HEK293 (cell line): ENCODE measurements around the gene GORAB.
A peak's percentile ranks its signal among the peaks of the same experiment; 100 is the strongest.

ENCODE experiments used
- FEZF1 ChIP-seq: fragments of 450-650 bp; formaldehyde crosslinking; IDR thresholded peaks from 2 replicates; pipeline ENCODE4 v1.5.1; 2016; ENCODE audit warnings: missing biosample characterization, missing genetic modification characterization
- GLIS2 ChIP-seq: fragments of 450-650 bp; formaldehyde crosslinking; IDR thresholded peaks from 2 replicates; pipeline ENCODE4 v1.5.1; 2016; ENCODE audit warnings: missing biosample characterization, missing genetic modification characterization
- KLF16 ChIP-seq: fragments of 450-650 bp; formaldehyde crosslinking; IDR thresholded peaks from 2 replicates; pipeline ENCODE4 v1.5.1; 2017; ENCODE audit warnings: missing biosample characterization, missing genetic modification characterization
- SALL2 ChIP-seq: fragments of 450-650 bp; formaldehyde crosslinking; IDR thresholded peaks from 2 replicates; pipeline ENCODE4 v1.5.0; 2017; ENCODE audit warnings: missing biosample characterization, mild to moderate bottlenecking, missing genetic modification characterization, borderline replicate concordance
- SP7 ChIP-seq: fragments of 450-650 bp; formaldehyde crosslinking; IDR thresholded peaks from 2 replicates; pipeline ENCODE4 v1.5.1; 2016; ENCODE audit warnings: missing biosample characterization, missing genetic modification characterization
- WT1 ChIP-seq: fragments of 450-650 bp; formaldehyde crosslinking; IDR thresholded peaks from 2 replicates; pipeline ENCODE4 v1.5.1; 2016; ENCODE audit warnings: missing biosample characterization, missing genetic modification characterization
- ZBTB1 ChIP-seq: fragments of 450-650 bp; formaldehyde crosslinking; IDR thresholded peaks from 2 replicates; pipeline ENCODE4 v1.5.1; 2016; ENCODE audit warnings: missing biosample characterization, missing genetic modification characterization
- ZBTB17 ChIP-seq: fragments of 450-650 bp; formaldehyde crosslinking; IDR thresholded peaks from 2 replicates; pipeline ENCODE4 v1.5.1; 2016; ENCODE audit warnings: missing biosample characterization, missing genetic modification characterization
- ZFP37 ChIP-seq: fragments of 450-650 bp; formaldehyde crosslinking; IDR thresholded peaks from 2 replicates; pipeline ENCODE4 v1.5.1; 2016; ENCODE audit warnings: missing biosample characterization, missing genetic modification characterization
- ZFP69B ChIP-seq: fragments of 450-650 bp; formaldehyde crosslinking; IDR thresholded peaks from 2 replicates; pipeline ENCODE4 v1.5.1; 2016; ENCODE audit warnings: missing biosample characterization, missing genetic modification characterization
- ZNF202 ChIP-seq: fragments of 450-650 bp; formaldehyde crosslinking; IDR thresholded peaks from 2 replicates; pipeline ENCODE4 v1.5.1; 2016; ENCODE audit warnings: missing biosample characterization, missing genetic modification characterization, borderline replicate concordance
- ZNF239 ChIP-seq: fragments of 450-650 bp; formaldehyde crosslinking; IDR thresholded peaks from 2 replicates; pipeline ENCODE4 v1.5.1; 2016; ENCODE audit warnings: missing biosample characterization, missing genetic modification characterization
- ZNF266 ChIP-seq: fragments of 450-650 bp; formaldehyde crosslinking; IDR thresholded peaks from 2 replicates; pipeline ENCODE4 v1.5.1; 2016; ENCODE audit warnings: missing biosample characterization, missing genetic modification characterization, low read depth
- ZNF280C ChIP-seq: fragments of 450-650 bp; formaldehyde crosslinking; IDR thresholded peaks from 2 replicates; pipeline ENCODE4 v1.5.1; 2016; ENCODE audit warnings: missing biosample characterization, missing genetic modification characterization
- ZNF324 ChIP-seq: fragments of 450-650 bp; formaldehyde crosslinking; IDR thresholded peaks from 2 replicates; pipeline ENCODE4 v1.5.1; 2016; ENCODE audit warnings: missing biosample characterization, missing genetic modification characterization
- ZNF335 ChIP-seq: fragments of 450-650 bp; formaldehyde crosslinking; conservative IDR thresholded peaks from 2 replicates; pipeline ENCODE4 v1.5.1; 2016; ENCODE audit warnings: missing biosample characterization, missing genetic modification characterization
- ZNF501 ChIP-seq: fragments of 450-650 bp; formaldehyde crosslinking; IDR thresholded peaks from 2 replicates; pipeline ENCODE4 v1.5.1; 2016; ENCODE audit warnings: missing biosample characterization, missing genetic modification characterization
- ZNF558 ChIP-seq: fragments of 450-650 bp; formaldehyde crosslinking; IDR thresholded peaks from 2 replicates; pipeline ENCODE4 v1.5.1; 2016; ENCODE audit warnings: missing biosample characterization, missing genetic modification characterization
- ZNF560 ChIP-seq: fragments of 450-650 bp; formaldehyde crosslinking; IDR thresholded peaks from 2 replicates; pipeline ENCODE4 v1.5.1; 2017; ENCODE audit warnings: missing biosample characterization, missing genetic modification characterization, borderline replicate concordance
- ZNF692 ChIP-seq: fragments of 450-650 bp; formaldehyde crosslinking; IDR thresholded peaks from 2 replicates; pipeline ENCODE4 v1.5.1; 2016; ENCODE audit warnings: missing biosample characterization, missing genetic modification characterization
- ZNF701 ChIP-seq: fragments of 450-650 bp; formaldehyde crosslinking; IDR thresholded peaks from 2 replicates; pipeline ENCODE4 v1.5.1; 2016; ENCODE audit warnings: missing biosample characterization, missing genetic modification characterization
- ZNF791 ChIP-seq: fragments of 450-650 bp; formaldehyde crosslinking; IDR thresholded peaks from 2 replicates; pipeline ENCODE4 v1.5.1; 2016; ENCODE audit warnings: missing biosample characterization, missing genetic modification characterization
- ZNF843 ChIP-seq: fragments of 450-650 bp; formaldehyde crosslinking; IDR thresholded peaks from 2 replicates; pipeline ENCODE4 v1.5.1; 2016; ENCODE audit warnings: missing biosample characterization, missing genetic modification characterization
- TF ChIP-seq, protein P1 (sequence below): fragments of 450-650 bp; formaldehyde crosslinking; IDR thresholded peaks from 2 replicates; pipeline ENCODE4 v1.5.1; 2016; ENCODE audit warnings: missing biosample characterization, missing genetic modification characterization
- TF ChIP-seq, protein P2 (sequence below): fragments of 450-650 bp; formaldehyde crosslinking; IDR thresholded peaks from 2 replicates; pipeline ENCODE4 v1.5.1; 2017; ENCODE audit warnings: missing biosample characterization, missing genetic modification characterization
- TF ChIP-seq, protein P3 (sequence below): fragments of 450-650 bp; IDR thresholded peaks from 2 replicates; pipeline ENCODE4 v1.5.1; 2018; ENCODE audit warnings: missing biosample characterization, mild to moderate bottlenecking, missing genetic modification characterization
- TF ChIP-seq, protein P4 (sequence below): fragments of 450-650 bp; formaldehyde crosslinking; IDR thresholded peaks from 2 replicates; pipeline ENCODE4 v1.5.1; 2016; ENCODE audit warnings: missing biosample characterization, missing genetic modification characterization
- TF ChIP-seq, protein P5 (sequence below): fragments of 450-650 bp; formaldehyde crosslinking; IDR thresholded peaks from 2 replicates; pipeline ENCODE4 v1.5.1; 2016; ENCODE audit warnings: missing biosample characterization, missing genetic modification characterization
- TF ChIP-seq, protein P6 (sequence below): fragments of 450-650 bp; formaldehyde crosslinking; IDR thresholded peaks from 2 replicates; pipeline ENCODE4 v1.5.1; 2016; ENCODE audit warnings: missing biosample characterization, missing genetic modification characterization

GORAB gene

GRCh38 chr1:170590921-170591705 lies 59.1 kb downstream of the GORAB start (continued):
- TF ChIP-seq KLF16 (no peak), ZFP69B (tag by site-specific recombination) (no peak), ZNF701 (tag by site-specific recombination) (no peak), ZNF558 (no peak), ZNF266 (tag by site-specific recombination) (no peak), ZNF560 (no peak), ZNF280C (tag by site-specific recombination) (no peak), ZNF692 (tag by site-specific recombination) (no peak), SP7 (tag by site-specific recombination) (peak; percentile 64), ZFP37 (tag by site-specific recombination) (no peak), ZNF335 (tag by site-specific recombination) (no peak), WT1 (tag by site-specific recombination) (peak; percentile 89), ZNF202 (tag by site-specific recombination) (no peak), ZNF843 (tag by site-specific recombination) (peak; percentile 59; the same call in 1 of the 2 replicates), ZNF791 (no peak), ZBTB1 (no peak), ZNF324 (no peak), SALL2 (tag by site-specific recombination) (no peak), FEZF1 (tag by site-specific recombination) (peak; percentile 64), GLIS2 (tag by site-specific recombination) (no peak), ZBTB17 (tag by site-specific recombination) (no peak), ZNF239 (no peak), ZNF501 (tag by site-specific recombination) (no peak)
- TF ChIP-seq, protein P1, sequence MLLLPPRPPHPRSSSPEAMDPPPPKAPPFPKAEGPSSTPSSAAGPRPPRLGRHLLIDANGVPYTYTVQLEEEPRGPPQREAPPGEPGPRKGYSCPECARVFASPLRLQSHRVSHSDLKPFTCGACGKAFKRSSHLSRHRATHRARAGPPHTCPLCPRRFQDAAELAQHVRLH (tag by site-specific recombination), result no peak
- TF ChIP-seq, protein P2, sequence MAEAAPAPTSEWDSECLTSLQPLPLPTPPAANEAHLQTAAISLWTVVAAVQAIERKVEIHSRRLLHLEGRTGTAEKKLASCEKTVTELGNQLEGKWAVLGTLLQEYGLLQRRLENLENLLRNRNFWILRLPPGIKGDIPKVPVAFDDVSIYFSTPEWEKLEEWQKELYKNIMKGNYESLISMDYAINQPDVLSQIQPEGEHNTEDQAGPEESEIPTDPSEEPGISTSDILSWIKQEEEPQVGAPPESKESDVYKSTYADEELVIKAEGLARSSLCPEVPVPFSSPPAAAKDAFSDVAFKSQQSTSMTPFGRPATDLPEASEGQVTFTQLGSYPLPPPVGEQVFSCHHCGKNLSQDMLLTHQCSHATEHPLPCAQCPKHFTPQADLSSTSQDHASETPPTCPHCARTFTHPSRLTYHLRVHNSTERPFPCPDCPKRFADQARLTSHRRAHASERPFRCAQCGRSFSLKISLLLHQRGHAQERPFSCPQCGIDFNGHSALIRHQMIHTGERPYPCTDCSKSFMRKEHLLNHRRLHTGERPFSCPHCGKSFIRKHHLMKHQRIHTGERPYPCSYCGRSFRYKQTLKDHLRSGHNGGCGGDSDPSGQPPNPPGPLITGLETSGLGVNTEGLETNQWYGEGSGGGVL (tag by site-specific recombination), result no peak
- TF ChIP-seq, protein P3, sequence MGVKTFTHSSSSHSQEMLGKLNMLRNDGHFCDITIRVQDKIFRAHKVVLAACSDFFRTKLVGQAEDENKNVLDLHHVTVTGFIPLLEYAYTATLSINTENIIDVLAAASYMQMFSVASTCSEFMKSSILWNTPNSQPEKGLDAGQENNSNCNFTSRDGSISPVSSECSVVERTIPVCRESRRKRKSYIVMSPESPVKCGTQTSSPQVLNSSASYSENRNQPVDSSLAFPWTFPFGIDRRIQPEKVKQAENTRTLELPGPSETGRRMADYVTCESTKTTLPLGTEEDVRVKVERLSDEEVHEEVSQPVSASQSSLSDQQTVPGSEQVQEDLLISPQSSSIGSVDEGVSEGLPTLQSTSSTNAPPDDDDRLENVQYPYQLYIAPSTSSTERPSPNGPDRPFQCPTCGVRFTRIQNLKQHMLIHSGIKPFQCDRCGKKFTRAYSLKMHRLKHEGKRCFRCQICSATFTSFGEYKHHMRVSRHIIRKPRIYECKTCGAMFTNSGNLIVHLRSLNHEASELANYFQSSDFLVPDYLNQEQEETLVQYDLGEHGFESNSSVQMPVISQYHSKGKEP (tag by site-specific recombination), result peak; percentile 48
- TF ChIP-seq, protein P4, sequence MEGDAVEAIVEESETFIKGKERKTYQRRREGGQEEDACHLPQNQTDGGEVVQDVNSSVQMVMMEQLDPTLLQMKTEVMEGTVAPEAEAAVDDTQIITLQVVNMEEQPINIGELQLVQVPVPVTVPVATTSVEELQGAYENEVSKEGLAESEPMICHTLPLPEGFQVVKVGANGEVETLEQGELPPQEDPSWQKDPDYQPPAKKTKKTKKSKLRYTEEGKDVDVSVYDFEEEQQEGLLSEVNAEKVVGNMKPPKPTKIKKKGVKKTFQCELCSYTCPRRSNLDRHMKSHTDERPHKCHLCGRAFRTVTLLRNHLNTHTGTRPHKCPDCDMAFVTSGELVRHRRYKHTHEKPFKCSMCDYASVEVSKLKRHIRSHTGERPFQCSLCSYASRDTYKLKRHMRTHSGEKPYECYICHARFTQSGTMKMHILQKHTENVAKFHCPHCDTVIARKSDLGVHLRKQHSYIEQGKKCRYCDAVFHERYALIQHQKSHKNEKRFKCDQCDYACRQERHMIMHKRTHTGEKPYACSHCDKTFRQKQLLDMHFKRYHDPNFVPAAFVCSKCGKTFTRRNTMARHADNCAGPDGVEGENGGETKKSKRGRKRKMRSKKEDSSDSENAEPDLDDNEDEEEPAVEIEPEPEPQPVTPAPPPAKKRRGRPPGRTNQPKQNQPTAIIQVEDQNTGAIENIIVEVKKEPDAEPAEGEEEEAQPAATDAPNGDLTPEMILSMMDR (tag by site-specific recombination), result no peak
- TF ChIP-seq, protein P5, sequence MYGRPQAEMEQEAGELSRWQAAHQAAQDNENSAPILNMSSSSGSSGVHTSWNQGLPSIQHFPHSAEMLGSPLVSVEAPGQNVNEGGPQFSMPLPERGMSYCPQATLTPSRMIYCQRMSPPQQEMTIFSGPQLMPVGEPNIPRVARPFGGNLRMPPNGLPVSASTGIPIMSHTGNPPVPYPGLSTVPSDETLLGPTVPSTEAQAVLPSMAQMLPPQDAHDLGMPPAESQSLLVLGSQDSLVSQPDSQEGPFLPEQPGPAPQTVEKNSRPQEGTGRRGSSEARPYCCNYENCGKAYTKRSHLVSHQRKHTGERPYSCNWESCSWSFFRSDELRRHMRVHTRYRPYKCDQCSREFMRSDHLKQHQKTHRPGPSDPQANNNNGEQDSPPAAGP (tag by site-specific recombination), result no peak
- TF ChIP-seq, protein P6, sequence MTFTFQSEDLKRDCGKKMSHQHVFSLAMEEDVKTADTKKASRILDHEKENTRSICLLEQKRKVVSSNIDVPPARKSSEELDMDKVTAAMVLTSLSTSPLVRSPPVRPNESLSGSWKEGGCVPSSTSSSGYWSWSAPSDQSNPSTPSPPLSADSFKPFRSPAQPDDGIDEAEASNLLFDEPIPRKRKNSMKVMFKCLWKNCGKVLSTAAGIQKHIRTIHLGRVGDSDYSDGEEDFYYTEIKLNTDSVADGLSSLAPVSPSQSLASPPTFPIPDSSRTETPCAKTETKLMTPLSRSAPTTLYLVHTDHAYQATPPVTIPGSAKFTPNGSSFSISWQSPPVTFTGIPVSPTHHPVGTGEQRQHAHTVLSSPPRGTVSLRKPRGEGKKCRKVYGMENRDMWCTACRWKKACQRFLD (tag by site-specific recombination), result no peak
